ENCODE data around the gene MRAP. TPM values are rescaled to one million over a fixed set of nuclear protein-coding genes. Genes with fewer than 3 reads are reported as not detected.

Gene MRAP
- total RNA-seq, 1 experiment from 2014 or later: not detected

- CTCF ChIA-PET: no interaction called here
- intact Hi-C loops (cut with micrococcal nuclease; ENCODE audit: unreplicated experiment): no loop called here
- H3K4me3 Mint-ChIP-seq (ENCODE audit: low read depth, unreplicated experiment): no peak overlapping the region
- H3K27ac Mint-ChIP-seq (ENCODE audit: unreplicated experiment): no peak overlapping the region
- no peaks in the 10 kb centered on the region for H3K9me3 Mint-ChIP-seq (ENCODE audit: low read depth, unreplicated experiment)
- no peak for TF ChIP-seq CTCF (IDR thresholded peaks at IDR 0.05; ENCODE audit: unreplicated experiment)
- no peaks in the 10 kb centered on the region for H3K4me1 Mint-ChIP-seq (ENCODE audit: low read depth, unreplicated experiment)
- BruUV-seq (replicated peaks): no TSS peak
- H3K27me3 Mint-ChIP-seq (ENCODE audit: unreplicated experiment): no peaks in the 10 kb centered on the region
- peaks cover 14% of the 10 kb centered on the region for H3K36me3 Mint-ChIP-seq (ENCODE audit: insufficient read depth, unreplicated experiment)
- no peak for DNase-seq
These were observed 13.7 kb downstream of the MRAP start for GRCh38 chr21:32312326-32312725.

- Mint-ChIP-seq H3K27me3 (ENCODE audit: unreplicated experiment) (no peaks in the 10 kb centered on the region), H3K27ac (ENCODE audit: unreplicated experiment) (no peak overlapping the region), H3K36me3 (ENCODE audit: insufficient read depth, unreplicated experiment) (peaks cover 12% of the 10 kb centered on the region), H3K9me3 (ENCODE audit: low read depth, unreplicated experiment) (no peaks in the 10 kb centered on the region), H3K4me1 (ENCODE audit: low read depth, unreplicated experiment) (no peaks in the 10 kb centered on the region), H3K4me3 (ENCODE audit: low read depth, unreplicated experiment) (no peak overlapping the region)
- intact Hi-C loops (cut with micrococcal nuclease; ENCODE audit: unreplicated experiment): no loop called here
- no peak for TF ChIP-seq CTCF (IDR thresholded peaks at IDR 0.05; ENCODE audit: unreplicated experiment)
- CTCF ChIA-PET: no interaction called here
- no TSS peak for BruUV-seq (replicated peaks)
- DNase-seq: no peak
These were observed 14.3 kb downstream of the MRAP start for GRCh38 chr21:32312976-32313375.

- Mint-ChIP-seq H3K27me3 (ENCODE audit: unreplicated experiment) (no peaks in the 10 kb centered on the region), H3K4me1 (ENCODE audit: low read depth, unreplicated experiment) (no peaks in the 10 kb centered on the region), H3K9me3 (ENCODE audit: low read depth, unreplicated experiment) (no peaks in the 10 kb centered on the region), H3K4me3 (ENCODE audit: low read depth, unreplicated experiment) (no peak overlapping the region), H3K27ac (ENCODE audit: unreplicated experiment) (no peak overlapping the region), H3K36me3 (ENCODE audit: insufficient read depth, unreplicated experiment) (peaks cover 10% of the 10 kb centered on the region)
- no peak for DNase-seq
- TF ChIP-seq CTCF (IDR thresholded peaks at IDR 0.05; ENCODE audit: unreplicated experiment): no peak
- intact Hi-C loops (cut with micrococcal nuclease; ENCODE audit: unreplicated experiment): no loop called here
- CTCF ChIA-PET: no interaction called here
- no TSS peak for BruUV-seq (replicated peaks)
These were observed 16.2 kb downstream of the MRAP start for GRCh38 chr21:32314806-32315205.

- Mint-ChIP-seq H3K36me3 (ENCODE audit: insufficient read depth, unreplicated experiment) (peaks cover 17% of the 10 kb centered on the region), H3K9me3 (ENCODE audit: low read depth, unreplicated experiment) (no peaks in the 10 kb centered on the region), H3K27me3 (ENCODE audit: unreplicated experiment) (no peaks in the 10 kb centered on the region), H3K4me3 (ENCODE audit: low read depth, unreplicated experiment) (no peak overlapping the region), H3K27ac (ENCODE audit: unreplicated experiment) (no peak overlapping the region), H3K4me1 (ENCODE audit: low read depth, unreplicated experiment) (no peaks in the 10 kb centered on the region)
- intact Hi-C loops (cut with micrococcal nuclease; ENCODE audit: unreplicated experiment): no loop called here
- TF ChIP-seq CTCF (IDR thresholded peaks at IDR 0.05; ENCODE audit: unreplicated experiment): no peak
- no TSS peak for BruUV-seq (replicated peaks)
- DNase-seq: no peak
- CTCF ChIA-PET: interaction anchor here (0.6 kb wide), 1 partner anchor 13 kb away, joined by 3 read pairs; no protein-coding TSS in a partner anchor
These were observed 17.0 kb downstream of the MRAP start for GRCh38 chr21:32315511-32316281.
